ENCODE data around the gene HSD11B1.

HSD11B1 gene

DNA sequence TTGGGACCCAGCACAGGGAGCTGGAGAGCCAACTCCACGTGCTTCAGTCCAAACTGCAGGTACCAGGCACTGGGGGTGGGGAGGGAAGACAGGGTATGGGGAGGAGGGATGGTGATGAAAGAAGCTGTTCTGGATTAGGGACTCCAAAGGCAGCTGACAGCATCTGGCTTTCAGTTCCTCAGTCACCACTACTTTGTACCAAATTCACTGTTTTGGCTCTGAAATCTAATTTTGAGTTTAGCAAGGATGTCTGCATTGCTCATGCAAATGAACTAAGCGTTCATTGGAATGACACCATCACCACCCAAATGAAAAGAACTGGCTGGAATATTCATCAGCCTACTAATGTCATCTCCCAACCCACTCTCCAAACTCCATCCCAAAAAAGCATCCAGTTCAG, 71.0 kb downstream of the HSD11B1 start:
- TF ChIP-seq, protein P1, sequence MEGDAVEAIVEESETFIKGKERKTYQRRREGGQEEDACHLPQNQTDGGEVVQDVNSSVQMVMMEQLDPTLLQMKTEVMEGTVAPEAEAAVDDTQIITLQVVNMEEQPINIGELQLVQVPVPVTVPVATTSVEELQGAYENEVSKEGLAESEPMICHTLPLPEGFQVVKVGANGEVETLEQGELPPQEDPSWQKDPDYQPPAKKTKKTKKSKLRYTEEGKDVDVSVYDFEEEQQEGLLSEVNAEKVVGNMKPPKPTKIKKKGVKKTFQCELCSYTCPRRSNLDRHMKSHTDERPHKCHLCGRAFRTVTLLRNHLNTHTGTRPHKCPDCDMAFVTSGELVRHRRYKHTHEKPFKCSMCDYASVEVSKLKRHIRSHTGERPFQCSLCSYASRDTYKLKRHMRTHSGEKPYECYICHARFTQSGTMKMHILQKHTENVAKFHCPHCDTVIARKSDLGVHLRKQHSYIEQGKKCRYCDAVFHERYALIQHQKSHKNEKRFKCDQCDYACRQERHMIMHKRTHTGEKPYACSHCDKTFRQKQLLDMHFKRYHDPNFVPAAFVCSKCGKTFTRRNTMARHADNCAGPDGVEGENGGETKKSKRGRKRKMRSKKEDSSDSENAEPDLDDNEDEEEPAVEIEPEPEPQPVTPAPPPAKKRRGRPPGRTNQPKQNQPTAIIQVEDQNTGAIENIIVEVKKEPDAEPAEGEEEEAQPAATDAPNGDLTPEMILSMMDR (IDR thresholded peaks at IDR 0.05; ENCODE audit: borderline replicate concordance, extremely low read depth, low read length, poor library complexity, severe bottlenecking), result no peak
- no peak for TF ChIP-seq EZH2 (IDR thresholded peaks at IDR 0.05; ENCODE audit: borderline replicate concordance, low read depth, low read length, severe bottlenecking)
- 0 out of 2 replicates have a peak, but pooled peaks cover 2% of the 10 kb centered on the region for H3K79me2 ChIP-seq (ENCODE audit: insufficient read depth, low read length)
- no peaks in the 10 kb centered on the region for H3K27me3 ChIP-seq (ENCODE audit: insufficient read depth, low read length, poor library complexity)
- no peak overlapping the region for H3K4me2 ChIP-seq (ENCODE audit: insufficient read depth, low read length)
- peaks cover 2% of the 10 kb centered on the region; the same call in 1 of the 2 replicates for H3K4me1 ChIP-seq (ENCODE audit: insufficient read depth, low read length)
- H3K4me3 ChIP-seq (ENCODE audit: low read depth in 1 of 2, low read length in 2 of 2), result no peak overlapping the region
- no peak overlapping the region for H3K9ac ChIP-seq (ENCODE audit: low read depth, low read length)
- no peaks in the 10 kb centered on the region for H3K9me3 ChIP-seq (ENCODE audit: insufficient read depth, low read length, severe bottlenecking)
- no peak for DNase-seq
- no peak overlapping the region for H2AFZ ChIP-seq (ENCODE audit: low read depth, low read length)
- no peak for ATAC-seq (ENCODE audit: insufficient read depth, low read depth)
- H3K36me3 ChIP-seq (ENCODE audit: insufficient read depth, low read length), result peaks cover 64% of the 10 kb centered on the region
- H4K20me1 ChIP-seq (ENCODE audit: insufficient read depth, low read length), result peaks cover 9% of the 10 kb centered on the region
- no peak overlapping the region for H3K27ac ChIP-seq (ENCODE audit: low read length)

DNA sequence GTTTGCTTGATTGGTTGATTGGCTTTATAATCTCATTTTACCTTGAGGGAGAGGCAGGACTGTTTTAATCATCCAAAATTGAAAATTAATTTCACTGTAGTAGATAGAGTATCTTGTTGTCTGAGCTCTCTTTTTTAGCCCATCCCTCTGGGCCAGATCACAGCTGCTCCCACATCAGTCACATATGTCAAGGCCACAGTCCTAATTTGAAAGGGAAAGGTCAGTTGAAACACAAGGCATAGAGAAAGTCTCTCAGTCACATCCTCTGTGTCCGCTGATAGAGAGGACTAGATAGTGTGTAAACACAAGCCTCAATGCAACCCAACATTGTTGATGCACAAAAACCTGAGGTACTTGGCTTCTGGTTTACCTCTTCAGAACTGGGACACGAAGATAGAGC, 72.9 kb downstream of the HSD11B1 start:
- H3K79me2 ChIP-seq (ENCODE audit: insufficient read depth, low read length), result no peaks in the 10 kb centered on the region
- no peaks in the 10 kb centered on the region for H3K9me3 ChIP-seq (ENCODE audit: insufficient read depth, low read length, severe bottlenecking)
- peaks cover 70% of the 10 kb centered on the region for H3K36me3 ChIP-seq (ENCODE audit: insufficient read depth, low read length)
- no peak for DNase-seq
- no peak for ATAC-seq (ENCODE audit: insufficient read depth, low read depth)
- H3K27me3 ChIP-seq (ENCODE audit: insufficient read depth, low read length, poor library complexity), result no peaks in the 10 kb centered on the region
- peak overlapping the region; percentile 19; the same call in 1 of the 2 replicates for H3K27ac ChIP-seq (ENCODE audit: low read length)
- H4K20me1 ChIP-seq (ENCODE audit: insufficient read depth, low read length), result no peaks in the 10 kb centered on the region
- no peak overlapping the region for H3K9ac ChIP-seq (ENCODE audit: low read depth, low read length)
- no peaks in the 10 kb centered on the region for H3K4me1 ChIP-seq (ENCODE audit: insufficient read depth, low read length)
- no peak overlapping the region for H3K4me2 ChIP-seq (ENCODE audit: insufficient read depth, low read length)
- H3K4me3 ChIP-seq (ENCODE audit: low read depth in 1 of 2, low read length in 2 of 2), result no peak overlapping the region
- no peak for TF ChIP-seq EZH2 (IDR thresholded peaks at IDR 0.05; ENCODE audit: borderline replicate concordance, low read depth, low read length, severe bottlenecking)
- TF ChIP-seq, protein P1 (IDR thresholded peaks at IDR 0.05; ENCODE audit: borderline replicate concordance, extremely low read depth, low read length, poor library complexity, severe bottlenecking), result no peak
- no peak overlapping the region for H2AFZ ChIP-seq (ENCODE audit: low read depth, low read length)

DNA sequence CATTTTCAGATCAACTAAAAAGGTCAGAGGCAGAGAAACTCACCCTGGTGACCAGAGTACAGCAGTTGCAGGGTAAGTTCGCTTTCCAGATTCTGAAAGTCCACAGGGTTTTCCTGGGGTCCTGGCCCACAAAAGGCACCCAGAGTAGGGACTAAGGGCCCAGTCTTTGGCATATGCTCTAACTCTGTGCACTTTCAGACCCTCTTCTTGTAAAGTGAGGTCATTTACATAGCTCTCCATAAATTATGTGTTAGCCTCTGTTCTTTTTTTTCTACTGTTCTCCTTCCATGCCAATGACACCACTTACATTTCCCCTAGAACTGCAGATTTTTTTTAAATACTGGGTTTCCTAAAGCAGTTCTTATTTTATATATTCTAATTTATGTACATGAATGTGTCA, 73.5 kb downstream of the HSD11B1 start:
- no peaks in the 10 kb centered on the region for H3K9me3 ChIP-seq (ENCODE audit: insufficient read depth, low read length, severe bottlenecking)
- no peak overlapping the region for H3K4me2 ChIP-seq (ENCODE audit: insufficient read depth, low read length)
- H3K4me1 ChIP-seq (ENCODE audit: insufficient read depth, low read length), result peaks cover 2% of the 10 kb centered on the region
- H3K27ac ChIP-seq (ENCODE audit: low read length), result no peak overlapping the region
- TF ChIP-seq, protein P1 (IDR thresholded peaks at IDR 0.05; ENCODE audit: borderline replicate concordance, extremely low read depth, low read length, poor library complexity, severe bottlenecking), result no peak
- no peak for TF ChIP-seq EZH2 (IDR thresholded peaks at IDR 0.05; ENCODE audit: borderline replicate concordance, low read depth, low read length, severe bottlenecking)
- DNase-seq (no peak), ATAC-seq (ENCODE audit: insufficient read depth, low read depth) (no peak)
- H3K79me2 ChIP-seq (ENCODE audit: insufficient read depth, low read length), result peaks cover 3% of the 10 kb centered on the region; the same call in 1 of the 2 replicates
- no peaks in the 10 kb centered on the region for H3K27me3 ChIP-seq (ENCODE audit: insufficient read depth, low read length, poor library complexity)
- no peak overlapping the region for H3K9ac ChIP-seq (ENCODE audit: low read depth, low read length)
- H4K20me1 ChIP-seq (ENCODE audit: insufficient read depth, low read length), result no peaks in the 10 kb centered on the region
- no peak overlapping the region for H2AFZ ChIP-seq (ENCODE audit: low read depth, low read length)
- no peak overlapping the region for H3K4me3 ChIP-seq (ENCODE audit: low read depth in 1 of 2, low read length in 2 of 2)
- H3K36me3 ChIP-seq (ENCODE audit: insufficient read depth, low read length), result peaks cover 74% of the 10 kb centered on the region

DNA sequence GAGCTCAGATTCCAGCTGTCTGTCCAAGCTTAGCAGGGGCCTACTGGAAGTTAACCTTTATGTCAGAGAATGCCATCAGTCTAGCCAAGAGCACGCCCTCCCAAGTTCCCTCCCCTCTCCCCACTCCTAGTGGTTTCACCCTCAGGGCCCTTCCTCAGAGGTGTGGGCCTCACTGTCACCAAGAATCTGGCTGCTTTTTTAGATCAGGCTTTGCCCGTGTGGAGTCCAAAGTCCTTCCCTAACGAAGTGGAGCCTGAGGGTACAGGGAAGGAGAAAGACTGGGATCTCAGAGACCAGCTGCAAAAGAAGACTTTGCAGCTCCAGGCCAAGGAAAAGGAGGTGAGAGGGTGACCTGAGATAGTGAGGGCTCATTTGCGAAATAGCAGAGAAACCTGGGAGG, 75.6 kb downstream of the HSD11B1 start:
- Histone ChIP-seq H3K27ac (ENCODE audit: low read length) (no peak overlapping the region), H3K4me3 (ENCODE audit: low read depth in 1 of 2, low read length in 2 of 2) (no peak overlapping the region), H3K79me2 (ENCODE audit: insufficient read depth, low read length) (peaks cover 12% of the 10 kb centered on the region), H4K20me1 (ENCODE audit: insufficient read depth, low read length) (no peaks in the 10 kb centered on the region), H3K27me3 (ENCODE audit: insufficient read depth, low read length, poor library complexity) (no peaks in the 10 kb centered on the region), H3K4me2 (ENCODE audit: insufficient read depth, low read length) (no peak overlapping the region), H3K9ac (ENCODE audit: low read depth, low read length) (no peak overlapping the region), H3K36me3 (ENCODE audit: insufficient read depth, low read length) (peaks cover 60% of the 10 kb centered on the region), H3K4me1 (ENCODE audit: insufficient read depth, low read length) (peaks cover 17% of the 10 kb centered on the region), H3K9me3 (ENCODE audit: insufficient read depth, low read length, severe bottlenecking) (no peaks in the 10 kb centered on the region), H2AFZ (ENCODE audit: low read depth, low read length) (no peak overlapping the region)
- TF ChIP-seq, protein P1 (IDR thresholded peaks at IDR 0.05; ENCODE audit: borderline replicate concordance, extremely low read depth, low read length, poor library complexity, severe bottlenecking), result no peak
- TF ChIP-seq EZH2 (IDR thresholded peaks at IDR 0.05; ENCODE audit: borderline replicate concordance, low read depth, low read length, severe bottlenecking), result no peak
- DNase-seq (no peak), ATAC-seq (ENCODE audit: insufficient read depth, low read depth) (no peak)

All from DND-41 (cell line).